IPS-15b (cell line): ENCODE data around the gene TMEM108.

ENCODE experiments used
- H3K27me3 ChIP-seq: one replicate; pipeline ENCODE4 v1.6.1; 2013; ENCODE audit warnings: low read length; ENCODE audit not compliant: control insufficient read depth, insufficient read depth
- H3K36me3 ChIP-seq: one replicate; pipeline ENCODE4 v1.6.1; 2013; ENCODE audit warnings: low read length; ENCODE audit not compliant: control insufficient read depth, insufficient read depth
- H3K4me1 ChIP-seq: one replicate; pipeline ENCODE4 v1.6.1; 2013; ENCODE audit warnings: mild to moderate bottlenecking, low read length; ENCODE audit not compliant: control insufficient read depth, insufficient read depth
- H3K4me3 ChIP-seq: one replicate; pipeline ENCODE4 v1.5.1; 2013; ENCODE audit warnings: low read depth, low read length
- H3K9ac ChIP-seq: one replicate; pipeline ENCODE4 v1.6.1; 2013; ENCODE audit warnings: low read depth, mild to moderate bottlenecking, low read length
- H3K9me3 ChIP-seq: one replicate; pipeline ENCODE4 v1.6.1; 2013; ENCODE audit warnings: mild to moderate bottlenecking, low read length; ENCODE audit not compliant: control insufficient read depth, insufficient read depth

Gene TMEM108

DNA sequence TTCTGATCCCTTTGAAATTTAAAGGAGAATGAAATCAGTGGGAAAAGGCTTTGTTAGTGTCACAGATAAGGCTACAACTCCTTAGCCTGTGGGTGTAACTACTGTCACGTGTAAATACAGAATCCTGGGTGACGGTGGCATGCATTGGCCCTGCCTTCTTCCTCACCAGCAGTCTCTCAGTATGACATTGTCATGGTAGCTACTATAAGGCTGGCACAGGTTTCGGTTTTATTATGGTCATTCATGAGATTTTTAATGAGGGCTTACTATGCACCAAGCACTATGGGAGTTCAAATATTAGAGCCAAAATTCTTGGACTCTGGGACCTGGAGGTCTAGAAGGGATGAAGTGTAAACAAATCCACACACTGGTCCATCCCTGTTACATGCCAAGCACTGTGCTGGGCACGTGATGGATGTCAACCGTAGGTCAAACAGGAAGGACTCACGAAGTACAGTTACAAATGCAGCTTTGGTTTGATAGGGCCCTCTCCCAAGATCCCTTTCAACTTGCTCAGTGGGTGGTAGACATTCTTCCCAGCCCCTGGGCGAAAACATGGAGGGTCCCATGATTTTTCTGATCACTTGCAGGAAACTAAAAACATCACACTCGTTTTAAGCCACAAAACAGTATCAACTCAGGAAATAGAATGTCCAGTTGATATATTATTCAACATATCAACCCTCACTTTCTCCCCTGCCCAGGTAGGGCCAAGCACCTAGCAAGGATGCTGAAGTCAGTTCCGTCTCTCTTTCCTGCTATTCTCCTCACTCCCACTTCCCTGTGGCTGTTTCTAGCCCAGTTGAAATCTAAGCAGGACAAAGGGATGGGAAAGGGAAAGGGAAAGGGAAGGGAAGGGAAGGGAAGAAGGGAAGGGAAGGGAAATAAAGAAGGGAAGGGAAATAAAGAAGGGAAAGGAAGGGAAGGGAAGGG lies 387.0 kb downstream of the TMEM108 start:
- Histone ChIP-seq H3K36me3 (no peaks in the 10 kb centered on the region), H3K27me3 (no peaks in the 10 kb centered on the region), H3K4me3 (no peak overlapping the region), H3K4me1 (no peaks in the 10 kb centered on the region), H3K9me3 (no peaks in the 10 kb centered on the region), H3K9ac (no peak overlapping the region)

DNA sequence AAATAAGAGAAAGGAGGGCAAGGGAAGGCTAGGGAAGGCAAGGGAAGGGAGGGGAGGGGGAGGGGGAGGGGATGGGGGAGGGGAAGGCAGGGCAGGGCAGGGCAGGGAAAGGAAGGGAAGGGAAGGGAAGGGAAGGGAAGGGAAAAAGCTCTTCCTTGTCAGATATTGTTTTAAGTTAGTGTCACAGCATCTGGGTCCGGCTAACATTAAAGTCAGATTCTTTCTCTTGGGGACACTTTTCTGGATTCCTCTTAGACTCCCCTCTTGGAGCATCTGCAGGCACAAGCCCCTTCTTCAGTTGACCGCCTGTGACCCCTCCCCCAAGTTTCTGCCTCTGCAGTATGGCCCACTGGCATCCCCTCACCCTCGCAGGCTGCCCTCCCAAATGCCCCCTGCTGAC lies 387.7 kb downstream of the TMEM108 start:
- H3K36me3 ChIP-seq = no peaks in the 10 kb centered on the region
- no peaks in the 10 kb centered on the region for H3K4me1 ChIP-seq
- H3K9me3 ChIP-seq = no peaks in the 10 kb centered on the region
- H3K4me3 ChIP-seq = no peak overlapping the region
- no peaks in the 10 kb centered on the region for H3K27me3 ChIP-seq
- H3K9ac ChIP-seq = no peak overlapping the region

DNA sequence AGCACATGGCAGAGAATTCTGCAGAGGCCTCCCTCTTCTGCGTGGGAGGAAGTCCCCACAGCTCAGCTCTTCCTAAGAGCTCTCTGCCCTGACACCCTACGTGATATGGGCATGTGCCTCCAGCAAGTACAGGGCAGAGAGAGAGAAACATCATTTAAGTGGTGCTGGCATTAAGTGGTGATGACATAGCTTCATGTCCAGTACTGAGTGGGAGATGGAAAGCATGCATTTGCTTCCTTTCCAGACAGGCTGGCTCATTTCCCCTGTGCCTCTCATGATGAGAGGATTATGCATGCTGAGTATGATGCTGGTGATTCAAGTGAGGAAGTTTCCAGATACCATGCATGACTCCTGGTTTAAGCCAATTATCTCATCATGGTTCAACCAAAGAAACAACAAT lies 388.5 kb downstream of the TMEM108 start:
- H3K36me3 ChIP-seq = no peaks in the 10 kb centered on the region
- no peaks in the 10 kb centered on the region for H3K27me3 ChIP-seq
- no peak overlapping the region for H3K4me3 ChIP-seq
- H3K4me1 ChIP-seq = no peaks in the 10 kb centered on the region
- no peaks in the 10 kb centered on the region for H3K9me3 ChIP-seq
- H3K9ac ChIP-seq = no peak overlapping the region

DNA sequence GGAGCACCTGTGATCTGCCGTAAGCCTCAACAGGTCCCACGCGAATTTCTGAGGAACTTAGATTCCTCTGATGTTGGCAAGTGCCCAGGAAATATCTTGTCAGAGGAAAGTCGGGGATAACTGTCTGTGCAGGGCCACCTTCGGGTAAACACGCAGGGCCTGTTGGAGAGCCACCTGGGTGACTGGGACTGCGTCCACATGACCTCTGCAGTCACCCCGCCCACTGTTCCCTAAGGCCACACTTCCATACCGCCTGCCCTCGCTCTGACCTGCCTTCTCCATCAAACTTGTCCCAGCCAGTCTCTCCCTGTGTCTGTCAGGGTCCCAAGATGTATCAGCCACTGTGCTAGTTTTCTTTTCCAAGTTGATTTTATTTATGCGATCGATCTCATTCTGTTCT lies 390.4 kb downstream of the TMEM108 start:
- Histone ChIP-seq H3K9me3 (no peaks in the 10 kb centered on the region), H3K27me3 (no peaks in the 10 kb centered on the region), H3K4me3 (no peak overlapping the region), H3K36me3 (no peaks in the 10 kb centered on the region), H3K9ac (no peak overlapping the region), H3K4me1 (no peaks in the 10 kb centered on the region)

DNA sequence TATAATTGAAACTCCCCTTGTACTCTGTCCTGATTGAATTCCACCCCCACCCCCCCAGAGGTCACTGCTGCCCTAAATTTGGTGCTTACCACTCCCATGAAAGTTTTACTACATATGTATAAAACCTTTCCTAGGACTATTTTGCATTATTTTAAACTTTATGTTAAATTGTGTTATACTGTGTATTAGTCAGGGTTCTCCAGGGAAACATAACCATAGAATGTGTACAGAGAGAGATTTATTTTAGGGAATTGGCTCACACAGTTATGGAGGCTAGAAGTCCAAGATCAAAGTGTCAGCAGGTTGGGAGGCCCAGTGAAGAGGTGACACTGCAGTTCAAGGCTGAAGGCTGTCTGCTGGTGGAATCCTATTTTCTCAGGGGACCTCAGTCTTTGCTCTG lies 390.9 kb downstream of the TMEM108 start:
- no peaks in the 10 kb centered on the region for H3K36me3 ChIP-seq
- no peaks in the 10 kb centered on the region for H3K9me3 ChIP-seq
- no peak overlapping the region for H3K9ac ChIP-seq
- no peaks in the 10 kb centered on the region for H3K4me1 ChIP-seq
- H3K4me3 ChIP-seq = no peak overlapping the region
- H3K27me3 ChIP-seq = no peaks in the 10 kb centered on the region

DNA sequence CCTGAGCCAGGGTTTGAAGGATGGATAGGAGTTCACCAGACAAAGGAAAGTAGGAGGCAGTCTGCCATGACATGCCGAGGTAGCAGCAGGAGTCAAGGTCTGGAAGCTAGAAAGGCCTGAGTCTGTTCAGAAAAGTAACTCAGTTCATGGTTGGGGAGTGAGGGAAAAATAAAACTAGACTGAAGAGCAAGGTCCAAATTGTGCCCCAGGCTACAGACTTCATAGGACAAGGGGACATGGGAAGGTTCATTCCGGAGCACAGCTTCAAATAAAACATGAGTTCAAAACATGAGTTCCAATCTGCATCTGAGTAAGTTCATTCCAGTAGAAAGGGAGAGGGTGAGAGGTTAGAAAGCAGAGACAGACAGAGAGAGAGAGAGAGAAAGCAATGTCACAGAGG lies 401.4 kb downstream of the TMEM108 start:
- H3K9ac ChIP-seq = no peak overlapping the region
- no peaks in the 10 kb centered on the region for H3K36me3 ChIP-seq
- no peak overlapping the region for H3K4me3 ChIP-seq
- H3K27me3 ChIP-seq = no peaks in the 10 kb centered on the region
- no peaks in the 10 kb centered on the region for H3K4me1 ChIP-seq
- H3K9me3 ChIP-seq = no peaks in the 10 kb centered on the region

DNA sequence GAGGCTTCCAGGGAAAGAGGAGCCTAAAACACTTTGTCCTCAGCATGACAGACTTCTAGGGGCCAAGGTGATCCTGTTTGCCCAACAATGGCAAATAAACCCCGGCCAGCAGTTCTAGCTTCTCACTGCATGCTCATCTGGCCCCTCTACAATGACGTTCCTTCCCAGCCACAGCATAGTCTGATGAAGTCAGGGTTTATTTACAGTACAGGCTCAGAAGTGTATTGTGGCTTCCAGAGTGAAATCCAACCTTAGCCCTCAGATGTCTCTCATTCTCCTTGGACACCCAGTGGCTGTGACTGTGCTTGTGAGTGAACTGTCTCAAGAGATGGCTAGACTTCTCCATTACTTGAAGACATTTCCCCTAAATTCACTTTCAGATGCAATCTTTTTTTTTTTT lies 402.5 kb downstream of the TMEM108 start:
- Histone ChIP-seq H3K4me1 (no peaks in the 10 kb centered on the region), H3K36me3 (no peaks in the 10 kb centered on the region), H3K9ac (no peak overlapping the region), H3K9me3 (no peaks in the 10 kb centered on the region), H3K4me3 (no peak overlapping the region), H3K27me3 (no peaks in the 10 kb centered on the region)

DNA sequence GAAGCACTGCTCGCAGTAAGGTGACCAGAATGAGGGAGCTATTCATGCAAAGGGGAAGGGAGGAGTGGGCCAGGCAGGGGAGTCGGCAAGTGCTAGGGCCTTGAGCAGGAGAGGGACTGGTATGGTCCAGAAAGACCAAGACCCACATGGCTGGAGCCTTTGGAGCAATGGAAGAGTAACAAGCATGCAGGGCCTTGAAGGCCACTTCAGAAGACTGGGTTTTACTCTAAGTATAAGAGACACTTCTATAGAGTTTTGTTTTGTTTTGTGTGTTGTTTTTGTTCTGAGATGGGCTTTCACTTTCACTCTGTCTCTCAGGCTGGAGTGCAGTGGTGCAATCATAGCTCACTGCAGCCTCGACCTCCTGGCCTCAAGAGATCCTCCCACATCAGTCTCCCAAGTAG lies 403.7 kb downstream of the TMEM108 start:
- no peaks in the 10 kb centered on the region for H3K36me3 ChIP-seq
- H3K27me3 ChIP-seq = no peaks in the 10 kb centered on the region
- no peaks in the 10 kb centered on the region for H3K9me3 ChIP-seq
- no peak overlapping the region for H3K4me3 ChIP-seq
- no peak overlapping the region for H3K9ac ChIP-seq
- H3K4me1 ChIP-seq = no peaks in the 10 kb centered on the region

DNA sequence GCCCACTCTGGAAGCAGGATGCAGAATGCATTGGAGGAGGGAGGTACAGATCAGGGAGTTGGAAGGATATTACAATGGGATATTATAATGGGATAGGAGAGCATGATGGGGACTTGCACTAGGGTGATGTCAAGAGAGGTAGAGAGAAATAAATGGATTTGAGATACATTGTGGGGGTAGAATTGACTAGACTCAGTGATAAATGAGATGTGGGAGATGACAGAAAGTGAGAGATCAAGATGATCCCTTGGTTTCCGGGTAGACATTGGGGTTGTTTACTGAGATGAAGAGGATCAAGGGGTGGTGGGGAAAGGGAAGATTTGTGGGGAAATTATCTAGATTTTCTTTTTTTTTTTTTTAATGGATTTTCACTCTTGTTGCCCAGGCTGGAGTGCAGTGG lies 404.3 kb downstream of the TMEM108 start:
- Histone ChIP-seq H3K27me3 (no peaks in the 10 kb centered on the region), H3K9me3 (no peaks in the 10 kb centered on the region), H3K9ac (no peak overlapping the region), H3K4me1 (no peaks in the 10 kb centered on the region), H3K4me3 (no peak overlapping the region), H3K36me3 (no peaks in the 10 kb centered on the region)

DNA sequence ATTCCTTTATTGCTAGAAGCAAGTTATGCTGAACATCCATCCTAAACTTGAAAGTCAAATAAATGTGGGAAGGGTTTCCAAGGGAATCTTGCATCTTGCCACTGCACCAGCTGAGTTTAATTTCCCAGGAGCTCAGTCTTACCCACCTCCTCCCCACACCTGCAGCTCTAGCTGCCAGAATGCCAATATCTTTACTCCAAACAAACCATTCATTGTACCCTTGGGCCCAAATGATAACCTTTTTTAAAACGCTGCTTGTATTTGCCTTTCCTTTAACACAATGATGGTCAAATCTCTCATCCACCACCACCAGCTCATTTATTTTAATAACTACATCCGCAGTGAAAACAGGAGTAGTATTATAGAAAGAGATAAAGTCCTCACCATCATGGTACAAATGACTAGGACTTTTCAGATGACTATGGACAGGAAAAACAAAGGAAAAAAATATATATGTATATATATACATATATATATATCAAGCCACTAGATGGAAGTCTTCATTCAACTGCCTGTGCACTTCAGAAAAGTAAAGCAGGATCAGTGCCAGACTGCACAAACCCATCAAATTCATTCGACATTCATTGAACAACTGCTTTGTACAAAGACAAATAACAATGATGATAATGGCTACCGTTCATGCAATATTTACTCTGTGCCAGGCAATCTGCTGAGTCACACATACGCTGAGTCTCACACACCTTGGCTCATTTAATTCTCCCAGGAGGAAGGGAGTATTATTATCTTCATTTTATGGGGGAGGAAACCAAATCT lies 405.6 kb downstream of the TMEM108 start:
- no peaks in the 10 kb centered on the region for H3K4me1 ChIP-seq
- no peak overlapping the region for H3K9ac ChIP-seq
- H3K27me3 ChIP-seq = no peaks in the 10 kb centered on the region
- H3K9me3 ChIP-seq = no peaks in the 10 kb centered on the region
- no peak overlapping the region for H3K4me3 ChIP-seq
- no peaks in the 10 kb centered on the region for H3K36me3 ChIP-seq

DNA sequence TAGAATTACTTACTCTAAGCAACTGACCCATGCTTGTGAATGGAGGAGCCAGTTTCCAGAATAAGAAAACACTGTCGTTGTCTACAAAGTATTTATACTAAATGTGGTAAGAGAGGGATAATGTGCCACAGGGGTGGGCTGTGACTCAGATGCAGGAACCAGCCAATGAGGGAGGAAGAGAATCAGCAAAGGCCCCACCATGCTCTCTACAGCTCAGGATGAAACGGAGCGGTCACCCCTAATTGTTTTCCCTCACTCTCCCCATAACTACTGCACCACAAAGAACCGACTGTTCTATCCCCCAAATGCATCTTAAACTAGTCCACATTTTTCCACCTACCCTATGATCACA lies 406.2 kb downstream of the TMEM108 start:
- no peaks in the 10 kb centered on the region for H3K27me3 ChIP-seq

DNA sequence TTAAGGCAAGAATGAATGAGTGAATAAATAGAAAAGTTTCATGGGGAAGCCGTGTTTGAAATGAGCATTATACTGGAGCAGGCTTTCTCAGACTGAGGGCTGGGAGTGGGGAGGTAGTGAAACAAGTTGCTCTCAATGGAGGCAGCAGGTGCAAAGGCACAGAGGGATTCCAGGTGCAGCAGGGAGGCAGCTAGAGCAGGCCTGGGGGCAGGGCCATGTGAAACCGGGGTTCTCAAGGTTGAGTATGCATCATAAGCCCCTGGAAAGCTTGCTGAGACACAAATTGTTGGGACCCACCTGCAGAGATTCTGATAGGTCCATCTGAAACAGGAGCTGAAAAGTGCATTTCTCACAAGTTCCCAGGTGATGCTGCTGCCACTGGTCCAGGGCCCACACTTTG lies 406.9 kb downstream of the TMEM108 start:
- Histone ChIP-seq H3K27me3 (no peaks in the 10 kb centered on the region), H3K36me3 (no peaks in the 10 kb centered on the region), H3K4me3 (no peak overlapping the region), H3K9me3 (no peaks in the 10 kb centered on the region), H3K4me1 (no peaks in the 10 kb centered on the region), H3K9ac (no peak overlapping the region)

More for the DNA sequence above, 406.2 kb downstream of the TMEM108 start:
- H3K9ac ChIP-seq = no peak overlapping the region
- no peaks in the 10 kb centered on the region for H3K9me3 ChIP-seq
- no peaks in the 10 kb centered on the region for H3K36me3 ChIP-seq
- no peak overlapping the region for H3K4me3 ChIP-seq
- no peaks in the 10 kb centered on the region for H3K4me1 ChIP-seq
